Mesenteric fat pad (tissue), 1 donor: Measurements from ENCODE around the gene SLC7A10. TPM values are rescaled to one million over a fixed set of nuclear protein-coding genes. Genes with fewer than 3 reads are reported as not detected.

Source experiments
- DNase-seq: peaks from one replicate; pipeline ENCODE4 v3.0.0-alpha.2; 2020; ENCODE audit warnings: low spot score
- total RNA-seq: library from RNA; stranded (reverse); fragmentation: NEBNext Ultra II Directional; extraction: Animal tissue kit (Norgen Biotek cat#: 25700); gene quantifications from one replicate; pipeline ENCODE4 v1.2.1, GENCODE V29; 2021
- donor health status: DM: yes; HTN: yes; CAD: no.

Gene SLC7A10
- total RNA-seq, 1 donor from 2014 or later, result 24.2 TPM

DNA sequence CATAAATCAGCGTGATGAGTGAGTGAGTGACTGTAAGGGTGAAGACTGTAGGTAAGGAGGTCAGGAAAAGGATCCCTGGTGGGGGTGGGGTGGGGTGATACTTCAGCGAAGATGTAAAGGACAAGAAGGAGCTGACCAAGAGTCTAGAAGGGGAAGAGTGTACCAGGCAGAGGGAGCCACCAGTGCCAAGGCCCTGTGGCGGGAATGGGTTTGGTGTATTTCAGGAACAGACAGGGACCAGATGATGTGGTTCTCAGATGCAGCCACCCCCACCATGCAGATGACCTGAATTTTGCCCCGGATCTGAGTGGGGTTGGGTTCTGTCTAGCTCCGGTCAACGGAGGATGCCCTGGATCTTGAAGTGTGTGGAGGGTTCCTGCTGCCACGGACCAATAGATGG is 30.1 kb upstream of the SLC7A10 start:
- DNase-seq, result no peak

DNA sequence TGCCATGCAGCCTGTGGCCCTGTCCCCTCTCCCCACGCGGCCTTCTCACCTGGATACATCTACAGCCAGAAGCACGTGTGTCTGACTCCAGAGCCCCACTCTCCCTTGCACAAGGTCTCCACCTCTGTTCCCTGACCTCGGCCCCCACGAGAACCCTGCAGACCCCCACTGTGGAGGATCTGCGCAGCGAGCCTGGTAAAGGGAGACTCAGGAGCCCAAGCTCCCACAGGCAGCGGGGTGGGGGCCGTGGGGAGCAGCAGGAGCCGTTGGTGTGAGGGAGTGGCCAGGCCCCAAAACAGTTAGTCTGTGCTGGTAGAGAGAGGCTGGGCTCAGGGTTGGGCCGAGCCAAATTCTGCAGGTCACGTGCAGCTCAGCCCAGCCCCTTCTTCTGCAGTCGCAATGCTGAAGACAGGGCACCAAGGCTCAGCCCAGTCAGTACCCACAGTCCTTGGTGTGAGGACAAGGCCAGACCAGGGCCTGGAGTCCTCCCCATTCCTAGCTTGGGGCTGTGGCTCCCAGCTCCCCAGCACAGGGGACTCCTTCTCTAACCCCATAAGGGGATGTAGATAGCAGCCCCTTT is 28.7 kb upstream of the SLC7A10 start:
- no peak for DNase-seq

- DNase-seq, result no peak
Observed at GRCh38 chr19:33252971-33253370, 27.3 kb upstream of the SLC7A10 start.

- no peak for DNase-seq
Observed at GRCh38 chr19:33252418-33252962, 26.8 kb upstream of the SLC7A10 start.

DNA sequence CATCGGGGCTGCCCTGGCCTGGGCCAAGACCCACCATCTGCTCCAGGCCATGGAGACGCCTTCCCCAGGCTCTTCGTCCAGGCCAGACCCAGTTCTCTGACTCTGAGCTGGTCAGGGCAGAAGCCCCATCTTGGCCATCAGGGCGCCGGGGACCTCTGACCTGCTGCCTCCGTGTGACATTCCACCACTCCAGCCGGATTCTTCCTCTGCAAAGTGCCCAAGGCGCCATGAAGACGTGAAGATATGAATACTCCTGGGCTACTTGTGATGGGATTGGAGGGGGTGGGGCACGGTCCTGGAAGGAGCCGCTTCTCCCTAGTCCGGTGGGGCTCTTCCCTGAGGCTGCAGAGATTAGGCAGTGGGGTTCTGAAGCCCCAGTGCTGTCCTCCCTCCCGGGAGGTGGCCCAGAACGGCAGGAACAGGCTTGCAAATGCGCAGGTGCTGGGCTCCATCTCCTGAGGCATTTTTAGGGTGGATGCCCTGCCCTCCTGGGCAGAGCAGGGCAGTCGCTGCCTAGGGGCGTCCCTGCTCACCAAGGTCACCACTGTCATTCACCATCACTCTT is 26.0 kb upstream of the SLC7A10 start:
- DNase-seq, result no peak

GRCh38 chr19:33251076-33251475 is 25.4 kb upstream of the SLC7A10 start:
- no peak for DNase-seq

- no peak for DNase-seq
Observed at GRCh38 chr19:33250500-33250899, 24.9 kb upstream of the SLC7A10 start.

DNA sequence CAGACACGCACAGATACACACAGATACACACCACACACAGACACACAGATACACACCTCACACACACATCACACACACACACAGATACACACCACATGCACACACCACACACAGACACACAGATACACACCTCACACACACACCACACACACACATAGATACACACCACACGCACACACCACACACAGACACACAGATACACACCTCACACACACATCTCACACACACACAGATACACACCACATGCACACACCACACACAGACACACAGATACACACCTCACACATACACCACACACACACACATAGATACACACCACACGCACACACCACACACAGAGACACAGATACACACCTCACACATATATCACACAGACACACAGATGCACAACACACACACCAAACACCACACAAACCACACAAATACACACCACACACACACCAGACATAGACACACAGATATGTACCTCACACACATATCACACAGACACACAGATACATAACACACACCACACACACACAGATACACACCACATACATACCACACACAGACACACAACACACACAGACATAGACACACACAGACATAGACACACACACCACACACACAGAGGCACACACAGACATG is 24.2 kb upstream of the SLC7A10 start:
- DNase-seq, result no peak

DNA sequence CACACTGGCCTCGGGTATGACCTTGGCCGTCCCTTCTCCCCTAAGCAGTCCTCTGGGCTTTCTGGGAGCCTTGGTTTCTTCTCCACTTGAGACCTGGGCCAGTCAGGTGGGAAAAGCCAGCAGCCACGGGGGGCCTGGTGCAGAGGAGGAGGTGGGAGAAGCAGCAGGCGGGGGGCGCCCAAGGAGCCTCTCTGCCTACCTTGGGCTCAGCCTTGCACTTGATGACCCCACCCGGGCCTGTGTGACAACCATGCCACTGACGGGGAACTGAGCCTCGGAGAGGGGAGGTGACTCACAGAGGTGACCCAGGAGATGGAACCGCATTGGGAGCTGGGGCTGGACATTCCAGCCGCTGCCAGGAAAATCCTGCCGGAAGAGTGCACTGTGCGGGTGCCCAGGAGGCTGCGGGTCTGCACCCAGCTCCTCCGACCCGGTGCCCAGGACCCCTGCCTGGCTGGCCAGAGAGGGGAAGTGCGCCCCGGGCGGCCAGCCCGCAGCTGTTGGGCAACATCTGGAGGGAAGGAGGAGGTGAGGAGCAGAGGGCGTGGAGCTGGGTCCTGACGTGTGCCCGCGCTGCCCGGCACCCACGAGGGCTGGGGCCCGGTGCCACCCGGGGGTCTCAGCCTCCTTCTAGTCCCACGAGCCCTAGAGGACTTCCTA is 23.4 kb upstream of the SLC7A10 start:
- no peak for DNase-seq

DNA sequence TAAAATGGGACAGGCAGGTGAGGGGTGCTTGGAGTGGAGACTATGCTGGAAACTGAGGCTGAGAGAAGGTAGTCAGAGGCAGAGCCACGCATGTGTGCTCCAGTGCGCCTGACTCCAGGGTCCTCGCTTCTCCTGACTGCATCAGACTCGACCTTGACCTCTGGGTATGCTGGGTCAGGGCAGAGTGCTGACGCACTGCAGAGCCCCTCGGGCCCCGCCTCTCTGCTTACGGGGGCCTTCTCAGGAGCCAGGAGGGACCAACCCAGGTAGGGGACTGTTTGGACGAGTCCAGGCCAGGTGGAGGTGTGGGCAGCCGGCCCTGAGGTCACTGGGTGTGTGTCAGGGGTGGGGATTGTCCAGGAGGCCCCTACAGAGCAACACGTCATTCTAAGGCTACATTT is 22.9 kb upstream of the SLC7A10 start:
- DNase-seq, result no peak

DNA sequence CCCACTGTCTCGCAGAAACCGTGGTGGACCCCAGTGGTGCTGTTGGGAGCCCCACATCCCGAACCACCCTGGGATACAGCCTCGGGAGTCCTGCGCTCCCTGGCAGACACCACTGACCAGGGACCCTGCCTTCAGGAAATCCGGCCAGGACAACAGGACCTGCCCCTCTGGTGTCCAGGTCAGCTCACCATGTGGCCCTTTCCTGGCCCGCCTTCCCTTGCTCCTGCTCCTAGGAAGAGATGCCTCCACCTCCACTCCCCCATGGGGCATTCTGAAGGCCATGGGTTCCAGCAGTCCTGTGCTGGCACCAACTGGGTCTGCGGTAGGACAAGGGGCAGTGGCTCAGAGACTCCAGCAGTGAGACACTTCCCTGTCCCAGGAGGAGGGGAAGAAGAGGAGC is 22.5 kb upstream of the SLC7A10 start:
- no peak for DNase-seq

GRCh38 chr19:33247441-33247819 is 21.8 kb upstream of the SLC7A10 start:
- no peak for DNase-seq

- DNase-seq, result no peak
Observed at GRCh38 chr19:33246709-33247440, 21.2 kb upstream of the SLC7A10 start.

GRCh38 chr19:33245948-33246708 is 20.5 kb upstream of the SLC7A10 start:
- DNase-seq, result no peak

DNA sequence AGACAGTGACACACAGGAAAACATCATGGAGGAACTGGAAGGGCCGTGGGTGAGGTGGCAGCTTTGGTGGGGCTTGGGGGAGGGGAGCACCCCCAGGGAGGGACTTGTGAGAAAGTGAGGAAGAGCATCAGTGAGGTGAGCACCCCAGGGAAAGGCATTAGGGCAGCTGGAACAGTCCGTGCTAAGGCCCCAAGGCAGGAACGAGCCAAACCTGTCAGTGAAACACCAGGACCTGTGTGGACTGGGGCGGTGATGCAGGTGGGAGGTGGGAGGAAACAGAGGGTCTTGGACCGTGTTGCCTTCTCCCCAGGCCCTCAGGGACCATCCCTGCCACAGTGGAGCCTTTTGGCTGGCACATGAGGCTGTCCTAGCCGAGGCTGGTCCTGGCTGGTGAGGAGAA is 17.3 kb upstream of the SLC7A10 start:
- DNase-seq, result no peak

DNA sequence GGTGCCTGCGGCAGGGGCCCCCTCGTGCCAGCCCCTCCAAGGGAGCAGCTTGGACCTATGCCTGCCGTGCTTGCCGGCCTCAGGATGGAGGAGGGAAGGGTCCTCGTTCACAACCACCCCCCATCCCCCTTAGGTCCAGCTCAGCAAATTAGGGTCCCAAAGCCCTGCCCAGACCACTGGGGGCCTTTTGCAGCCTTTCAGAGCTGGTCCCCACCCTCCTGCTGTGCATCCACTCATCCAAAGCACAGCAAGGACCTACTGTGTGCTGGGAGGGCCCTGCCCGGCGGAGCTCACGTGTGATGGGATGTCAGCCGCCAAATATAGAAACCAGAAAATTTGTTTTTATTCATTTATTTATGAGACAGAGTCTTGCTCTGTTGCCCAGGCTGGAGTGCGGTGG is 16.5 kb upstream of the SLC7A10 start:
- no peak for DNase-seq

- no peak for DNase-seq
Observed at GRCh38 chr19:33241530-33242101, 16.0 kb upstream of the SLC7A10 start.

GRCh38 chr19:33241091-33241529 is 15.5 kb upstream of the SLC7A10 start:
- no peak for DNase-seq

DNA sequence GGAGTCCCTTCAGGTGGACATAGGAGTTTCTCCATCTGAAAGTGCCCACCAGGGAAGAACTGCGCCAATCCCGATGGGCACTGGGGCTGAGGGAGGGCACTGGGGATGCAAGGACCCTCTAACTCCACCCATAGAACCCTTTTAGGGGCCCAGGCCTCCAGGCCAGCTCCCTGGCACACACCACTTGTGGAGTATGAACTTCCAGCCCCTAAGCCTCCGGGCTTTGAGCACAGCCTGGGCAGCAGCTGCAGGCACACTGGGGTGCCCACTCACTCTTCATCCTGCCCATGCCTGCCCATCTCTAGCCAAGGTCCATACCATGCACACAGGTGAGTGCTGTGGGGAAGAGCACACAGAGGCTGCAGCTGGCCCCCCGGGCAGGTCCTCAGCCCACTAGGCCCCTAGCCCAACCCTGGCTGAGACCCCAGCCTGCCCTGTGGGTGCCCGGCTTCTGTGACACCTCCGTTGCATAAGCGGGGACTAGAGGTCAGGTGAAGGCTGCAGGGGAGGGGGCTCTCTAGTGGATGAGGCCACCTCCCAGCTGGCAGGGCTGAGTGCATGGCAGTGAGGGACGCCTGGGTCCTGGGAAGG is 14.6 kb upstream of the SLC7A10 start:
- no peak for DNase-seq
